GM18505 (cell line): Measurements from ENCODE around the gene P3R3URF.
A peak's percentile ranks its signal among the peaks of the same experiment; 100 is the strongest.

ENCODE experiments used
- ATAC-seq: cut with Tn5 transposase; IDR thresholded peaks from one replicate; pipeline ENCODE4 v1.9.1; 2021; ENCODE audit not compliant: unreplicated experiment
- POLR2A ChIP-seq: IDR thresholded peaks from 4 replicates; pipeline ENCODE4 v1.6.1; 2011; ENCODE audit warnings: borderline replicate concordance; ENCODE audit not compliant: insufficient read depth, insufficient read length; ENCODE audit errors: extremely low read depth

The P3R3URF gene

GRCh38 chr1:46173361-46173856, 2.9 kb downstream of the P3R3URF start:
- no peak for ATAC-seq
- TF ChIP-seq POLR2A = no peak

GRCh38 chr1:46172321-46172720, 4.0 kb downstream of the P3R3URF start:
- no peak for ATAC-seq
- TF ChIP-seq POLR2A = no peak

GRCh38 chr1:46171871-46172270, 4.4 kb downstream of the P3R3URF start:
- ATAC-seq = no peak
- TF ChIP-seq POLR2A = no peak

- no peak for TF ChIP-seq POLR2A
- ATAC-seq = no peak
Measured at GRCh38 chr1:46171351-46171750, 4.9 kb downstream of the P3R3URF start.

- TF ChIP-seq POLR2A = no peak
- no peak for ATAC-seq
Measured at GRCh38 chr1:46169811-46170454, 6.4 kb downstream of the P3R3URF start.

- ATAC-seq = no peak
- TF ChIP-seq POLR2A = no peak
Measured at GRCh38 chr1:46168477-46168876, 7.8 kb downstream of the P3R3URF start.

GRCh38 chr1:46166521-46167462, 9.5 kb downstream of the P3R3URF start:
- no peak for ATAC-seq

GRCh38 chr1:46160212-46160611, 16.1 kb downstream of the P3R3URF start:
- TF ChIP-seq POLR2A = no peak
- no peak for ATAC-seq

More at GRCh38 chr1:46166521-46167462, 9.5 kb downstream of the P3R3URF start:
- peak; percentile 27 for TF ChIP-seq POLR2A

GRCh38 chr1:46159516-46159915, 16.8 kb downstream of the P3R3URF start:
- TF ChIP-seq POLR2A = no peak
- ATAC-seq = no peak

GRCh38 chr1:46158312-46159281, 17.7 kb downstream of the P3R3URF start:
- no peak for TF ChIP-seq POLR2A
- ATAC-seq = no peak

GRCh38 chr1:46157916-46158311, 18.4 kb downstream of the P3R3URF start:
- no peak for ATAC-seq
- no peak for TF ChIP-seq POLR2A

- ATAC-seq = no peak
- TF ChIP-seq POLR2A = no peak
Measured at GRCh38 chr1:46153732-46154131, 22.6 kb downstream of the P3R3URF start.

- no peak for TF ChIP-seq POLR2A
- no peak for ATAC-seq
Measured at GRCh38 chr1:46153228-46153627, 23.1 kb downstream of the P3R3URF start.
